ENCODE results near the gene PLN. TPM values are rescaled to one million over a fixed set of nuclear protein-coding genes. Genes with fewer than 3 reads are reported as not detected.

The PLN gene
- polyA plus RNA-seq, 4 donors, result 0.67 to 14.3 (median 6.2) TPM

DNA sequence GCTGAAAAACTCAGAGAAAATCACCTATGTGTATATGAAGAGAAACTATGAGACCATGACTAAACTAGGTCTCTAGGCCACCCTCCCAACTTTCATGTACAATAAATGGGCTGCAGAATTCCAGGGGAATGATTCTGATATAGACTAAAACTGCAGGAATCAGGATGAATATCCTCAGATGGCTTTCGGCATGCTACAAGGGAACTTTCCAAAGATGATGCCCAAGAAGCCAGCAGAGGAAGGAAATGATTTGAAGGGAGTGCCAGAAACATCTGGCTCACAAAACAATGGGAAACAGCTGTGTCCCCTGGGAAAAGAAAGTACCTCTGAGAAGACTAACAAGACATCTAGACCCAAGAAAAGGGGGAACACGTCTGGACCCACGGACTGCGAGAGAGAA lies 41.1 kb downstream of the PLN start:
- WGBS, 3 donors, result 63 to 93% (median 90%) methylated on average over 4 of the region's 4 CpGs
- FAIRE-seq, result no peak

GRCh38 chr6:118589649-118590365 lies 41.7 kb downstream of the PLN start:
- no peak overlapping the region for H3K27ac ChIP-seq (ENCODE audit: low read depth in 1 of 3, low read length in 2 of 3)
- no peak overlapping the region for H3K4me3 ChIP-seq (ENCODE audit: low read depth in 1 of 3, low read length in 3 of 3)
- H3K9me3 ChIP-seq (ENCODE audit: control insufficient read depth in 2 of 2, insufficient read depth in 1 of 2, low read depth in 1 of 2, low read length in 1 of 2), result no peaks in the 10 kb centered on the region
- H3K36me3 ChIP-seq (ENCODE audit: control insufficient read depth in 3 of 3, insufficient read depth in 2 of 3, low read depth in 1 of 3, low read length in 3 of 3), result no peaks in the 10 kb centered on the region
- FAIRE-seq (no peak), DNase-seq (no peak)
- no peaks in the 10 kb centered on the region for H3K27me3 ChIP-seq (ENCODE audit: control insufficient read depth in 3 of 3, insufficient read depth in 3 of 3, low read length in 3 of 3)
- peaks cover 0 to 5% (median 0%) of the 10 kb centered on the region in 3 donors for H3K4me1 ChIP-seq (ENCODE audit: control insufficient read depth in 3 of 3, insufficient read depth in 2 of 3, low read depth in 1 of 3, low read length in 2 of 3)
- 59 to 76% (median 70%) methylated on average over 6 of the region's 6 CpGs for WGBS, 3 donors

More for the DNA sequence above, 41.1 kb downstream of the PLN start:
- no peak overlapping the region for H3K27ac ChIP-seq (ENCODE audit: low read depth in 1 of 3, low read length in 2 of 3)
- no peaks in the 10 kb centered on the region for H3K27me3 ChIP-seq (ENCODE audit: control insufficient read depth in 3 of 3, insufficient read depth in 3 of 3, low read length in 3 of 3)
- H3K4me3 ChIP-seq (ENCODE audit: low read depth in 1 of 3, low read length in 3 of 3), result no peak overlapping the region
- DNase-seq, result no peak
- no peaks in the 10 kb centered on the region for H3K9me3 ChIP-seq (ENCODE audit: control insufficient read depth in 2 of 2, insufficient read depth in 1 of 2, low read depth in 1 of 2, low read length in 1 of 2)
- H3K36me3 ChIP-seq (ENCODE audit: control insufficient read depth in 3 of 3, insufficient read depth in 2 of 3, low read depth in 1 of 3, low read length in 3 of 3), result no peaks in the 10 kb centered on the region
- H3K4me1 ChIP-seq (ENCODE audit: control insufficient read depth in 3 of 3, insufficient read depth in 2 of 3, low read depth in 1 of 3, low read length in 2 of 3), result peaks cover 0 to 5% (median 0%) of the 10 kb centered on the region in 3 donors

DNA sequence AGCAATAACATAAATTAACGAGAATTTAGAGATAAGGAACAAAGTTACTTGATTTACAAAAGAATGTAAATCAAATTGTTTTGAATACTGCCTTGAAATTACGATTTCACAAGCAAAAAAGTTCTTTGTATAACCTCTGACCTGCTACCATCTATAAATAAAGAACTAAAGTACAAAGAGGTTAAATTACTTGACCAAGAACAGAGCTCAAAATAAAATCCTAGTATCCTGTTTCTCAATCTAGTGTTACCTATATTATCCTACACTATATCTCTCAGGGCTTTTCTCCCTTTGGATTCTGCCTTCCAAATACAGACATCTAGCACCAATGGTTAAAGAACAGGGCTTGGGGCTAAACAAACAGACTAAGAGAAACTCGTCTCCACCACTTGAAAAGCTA lies 43.8 kb downstream of the PLN start:
- no peaks in the 10 kb centered on the region for H3K9me3 ChIP-seq (ENCODE audit: control insufficient read depth in 2 of 2, insufficient read depth in 1 of 2, low read depth in 1 of 2, low read length in 1 of 2)
- WGBS, 3 donors, result 75 to 80% (median 80%) methylated on average over 3 of the region's 3 CpGs
- H3K4me1 ChIP-seq (ENCODE audit: control insufficient read depth in 3 of 3, insufficient read depth in 2 of 3, low read depth in 1 of 3, low read length in 2 of 3), result peaks cover 0 to 3% (median 0%) of the 10 kb centered on the region in 3 donors

GRCh38 chr6:118594877-118595276 lies 46.8 kb downstream of the PLN start:
- H3K9me3 ChIP-seq (ENCODE audit: control insufficient read depth in 2 of 2, insufficient read depth in 1 of 2, low read depth in 1 of 2, low read length in 1 of 2), result no peaks in the 10 kb centered on the region
- no peak for DNase-seq
- H3K36me3 ChIP-seq (ENCODE audit: control insufficient read depth in 3 of 3, insufficient read depth in 2 of 3, low read depth in 1 of 3, low read length in 3 of 3), result no peaks in the 10 kb centered on the region
- no peak overlapping the region for H3K27ac ChIP-seq (ENCODE audit: low read depth in 1 of 3, low read length in 2 of 3)
- H3K4me1 ChIP-seq (ENCODE audit: control insufficient read depth in 3 of 3, insufficient read depth in 2 of 3, low read depth in 1 of 3, low read length in 2 of 3), result no peaks in the 10 kb centered on the region
- H3K4me3 ChIP-seq (ENCODE audit: low read depth in 1 of 3, low read length in 3 of 3), result no peak overlapping the region
- no peaks in the 10 kb centered on the region for H3K27me3 ChIP-seq (ENCODE audit: control insufficient read depth in 3 of 3, insufficient read depth in 3 of 3, low read length in 3 of 3)
- no peak for FAIRE-seq
- 90 to 96% (median 93%) methylated on average over 1 of the region's 1 CpG for WGBS, 3 donors

More for the DNA sequence above, 43.8 kb downstream of the PLN start:
- DNase-seq (no peak), FAIRE-seq (no peak)
- Histone ChIP-seq H3K27ac (ENCODE audit: low read depth in 1 of 3, low read length in 2 of 3) (no peak overlapping the region), H3K27me3 (ENCODE audit: control insufficient read depth in 3 of 3, insufficient read depth in 3 of 3, low read length in 3 of 3) (no peaks in the 10 kb centered on the region), H3K4me3 (ENCODE audit: low read depth in 1 of 3, low read length in 3 of 3) (no peak overlapping the region), H3K36me3 (ENCODE audit: control insufficient read depth in 3 of 3, insufficient read depth in 2 of 3, low read depth in 1 of 3, low read length in 3 of 3) (no peaks in the 10 kb centered on the region)

DNA sequence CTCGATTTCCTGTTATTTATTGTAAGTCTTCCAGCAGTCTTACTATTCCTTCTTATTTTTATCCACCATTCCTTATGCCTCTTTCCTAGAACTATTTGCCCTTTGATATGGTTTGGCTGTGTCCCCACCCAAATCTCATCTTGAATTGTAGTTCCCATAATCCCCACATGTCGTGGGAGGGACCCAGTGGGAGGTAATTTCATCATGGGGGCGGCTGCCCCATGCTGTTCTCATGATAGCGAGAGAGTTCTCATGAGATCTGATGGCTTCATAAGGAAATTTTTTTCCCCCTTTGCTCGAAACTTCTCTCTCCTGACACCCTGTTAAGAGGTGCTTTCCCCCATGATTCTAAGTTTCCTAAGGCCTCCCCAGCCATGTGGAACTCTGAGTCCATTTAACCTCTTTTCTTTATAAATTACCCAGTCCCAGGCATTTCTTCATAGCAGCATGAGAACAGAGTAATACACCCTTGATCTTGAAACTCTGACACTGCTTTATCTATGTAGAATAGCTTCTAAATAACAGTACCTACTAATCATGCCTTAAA lies 48.8 kb downstream of the PLN start:
- no peaks in the 10 kb centered on the region for H3K9me3 ChIP-seq (ENCODE audit: control insufficient read depth in 2 of 2, insufficient read depth in 1 of 2, low read depth in 1 of 2, low read length in 1 of 2)
- no peak overlapping the region for H3K4me3 ChIP-seq (ENCODE audit: low read depth in 1 of 3, low read length in 3 of 3)
- H3K27ac ChIP-seq (ENCODE audit: low read depth in 1 of 3, low read length in 2 of 3), result no peak overlapping the region
- WGBS, 3 donors, result 85 to 91% (median 88%) methylated on average over 5 of the region's 5 CpGs
- no peaks in the 10 kb centered on the region for H3K36me3 ChIP-seq (ENCODE audit: control insufficient read depth in 3 of 3, insufficient read depth in 2 of 3, low read depth in 1 of 3, low read length in 3 of 3)
- no peaks in the 10 kb centered on the region for H3K4me1 ChIP-seq (ENCODE audit: control insufficient read depth in 3 of 3, insufficient read depth in 2 of 3, low read depth in 1 of 3, low read length in 2 of 3)
- FAIRE-seq (no peak), DNase-seq (no peak)
- H3K27me3 ChIP-seq (ENCODE audit: control insufficient read depth in 3 of 3, insufficient read depth in 3 of 3, low read length in 3 of 3), result no peaks in the 10 kb centered on the region

GRCh38 chr6:118597636-118598035 lies 49.5 kb downstream of the PLN start:
- no peak overlapping the region for H3K27ac ChIP-seq (ENCODE audit: low read depth in 1 of 3, low read length in 2 of 3)
- no peak for DNase-seq
- FAIRE-seq, result no peak
- WGBS, 3 donors, result 66 to 83% (median 74%) methylated on average over 3 of the region's 3 CpGs
- H3K27me3 ChIP-seq (ENCODE audit: control insufficient read depth in 3 of 3, insufficient read depth in 3 of 3, low read length in 3 of 3), result no peaks in the 10 kb centered on the region
- no peaks in the 10 kb centered on the region for H3K4me1 ChIP-seq (ENCODE audit: control insufficient read depth in 3 of 3, insufficient read depth in 2 of 3, low read depth in 1 of 3, low read length in 2 of 3)
- no peak overlapping the region for H3K4me3 ChIP-seq (ENCODE audit: low read depth in 1 of 3, low read length in 3 of 3)
- H3K9me3 ChIP-seq (ENCODE audit: control insufficient read depth in 2 of 2, insufficient read depth in 1 of 2, low read depth in 1 of 2, low read length in 1 of 2), result no peaks in the 10 kb centered on the region
- H3K36me3 ChIP-seq (ENCODE audit: control insufficient read depth in 3 of 3, insufficient read depth in 2 of 3, low read depth in 1 of 3, low read length in 3 of 3), result no peaks in the 10 kb centered on the region

DNA sequence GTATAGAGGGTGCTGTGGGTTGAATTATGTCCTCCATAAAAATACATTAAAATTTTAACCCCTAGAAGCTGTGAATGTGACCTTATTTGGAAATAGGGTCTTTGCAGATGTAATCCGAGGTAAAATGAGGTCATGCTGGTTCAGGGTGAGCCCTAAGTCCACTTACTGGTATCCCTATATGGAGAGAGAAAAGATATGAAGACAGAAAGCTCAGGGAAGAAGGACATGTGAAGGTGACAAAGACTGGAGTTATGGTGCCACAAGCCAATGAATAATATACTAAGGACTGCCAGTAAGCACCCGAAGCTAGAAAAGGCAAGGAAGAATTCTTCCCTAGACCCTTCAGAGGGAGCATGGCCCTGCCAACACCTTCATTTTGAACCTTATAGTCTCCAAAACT lies 50.2 kb downstream of the PLN start:
- FAIRE-seq (no peak), DNase-seq (no peak)
- no peaks in the 10 kb centered on the region for H3K27me3 ChIP-seq (ENCODE audit: control insufficient read depth in 3 of 3, insufficient read depth in 3 of 3, low read length in 3 of 3)
- no peaks in the 10 kb centered on the region for H3K36me3 ChIP-seq (ENCODE audit: control insufficient read depth in 3 of 3, insufficient read depth in 2 of 3, low read depth in 1 of 3, low read length in 3 of 3)
- 78 to 84% (median 83%) methylated on average over 2 of the region's 2 CpGs for WGBS, 3 donors
- H3K27ac ChIP-seq (ENCODE audit: low read depth in 1 of 3, low read length in 2 of 3), result no peak overlapping the region
- H3K9me3 ChIP-seq (ENCODE audit: control insufficient read depth in 2 of 2, insufficient read depth in 1 of 2, low read depth in 1 of 2, low read length in 1 of 2), result peaks cover 0 to 3% of the 10 kb centered on the region in 2 donors
- H3K4me1 ChIP-seq (ENCODE audit: control insufficient read depth in 3 of 3, insufficient read depth in 2 of 3, low read depth in 1 of 3, low read length in 2 of 3), result no peaks in the 10 kb centered on the region
- H3K4me3 ChIP-seq (ENCODE audit: low read depth in 1 of 3, low read length in 3 of 3), result no peak overlapping the region

DNA sequence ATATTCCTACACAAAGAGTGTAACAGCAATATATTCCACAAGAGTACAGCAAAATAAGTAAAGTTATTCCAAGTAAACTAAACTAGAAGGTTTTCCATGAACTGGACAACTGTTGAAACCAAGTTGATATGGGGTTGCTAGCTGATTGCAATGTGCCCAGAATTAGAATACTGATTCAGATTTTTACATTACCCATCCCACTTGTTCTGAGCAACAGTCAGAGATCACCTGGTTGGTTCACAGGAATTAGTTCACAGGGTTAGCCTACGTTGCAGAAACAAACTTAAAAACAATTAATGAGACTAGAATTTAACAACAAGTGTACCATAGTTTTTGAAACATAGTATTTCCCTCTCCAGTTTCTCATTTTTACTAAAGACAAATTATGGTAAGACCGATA lies 54.2 kb downstream of the PLN start:
- DNase-seq (no peak), FAIRE-seq (no peak)
- Histone ChIP-seq H3K9me3 (ENCODE audit: control insufficient read depth in 2 of 2, insufficient read depth in 1 of 2, low read depth in 1 of 2, low read length in 1 of 2) (peaks cover 0 to 3% of the 10 kb centered on the region in 2 donors), H3K4me3 (ENCODE audit: low read depth in 1 of 3, low read length in 3 of 3) (no peak overlapping the region), H3K27me3 (ENCODE audit: control insufficient read depth in 3 of 3, insufficient read depth in 3 of 3, low read length in 3 of 3) (no peaks in the 10 kb centered on the region), H3K4me1 (ENCODE audit: control insufficient read depth in 3 of 3, insufficient read depth in 2 of 3, low read depth in 1 of 3, low read length in 2 of 3) (no peaks in the 10 kb centered on the region), H3K36me3 (ENCODE audit: control insufficient read depth in 3 of 3, insufficient read depth in 2 of 3, low read depth in 1 of 3, low read length in 3 of 3) (no peaks in the 10 kb centered on the region), H3K27ac (ENCODE audit: low read depth in 1 of 3, low read length in 2 of 3) (no peak overlapping the region)
- 90 to 91% (median 90%) methylated on average over 2 of the region's 2 CpGs for WGBS, 3 donors

DNA sequence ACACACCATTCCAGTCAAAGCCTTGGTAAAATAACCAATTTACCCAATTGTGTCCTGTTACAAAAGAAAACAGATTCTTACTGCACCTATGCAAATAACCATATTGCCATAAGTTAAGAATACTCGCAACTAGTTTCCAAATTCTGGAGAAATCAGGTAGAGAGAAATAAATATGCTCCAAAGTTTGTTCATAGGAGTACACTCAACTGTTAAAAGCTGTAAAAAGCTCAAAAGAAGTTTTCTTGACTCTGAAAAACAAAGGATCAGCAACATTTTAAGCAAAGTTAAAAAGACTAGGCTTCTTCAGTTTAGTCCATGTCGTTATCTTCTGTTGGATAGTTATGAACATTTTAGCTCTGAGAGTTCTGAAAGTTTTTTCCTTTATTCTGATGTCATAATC lies 55.3 kb downstream of the PLN start:
- H3K27ac ChIP-seq (ENCODE audit: low read depth in 1 of 3, low read length in 2 of 3), result no peak overlapping the region
- H3K27me3 ChIP-seq (ENCODE audit: control insufficient read depth in 3 of 3, insufficient read depth in 3 of 3, low read length in 3 of 3), result no peaks in the 10 kb centered on the region
- 95 to 97% (median 96%) methylated on average over 2 of the region's 2 CpGs for WGBS, 3 donors
- H3K4me1 ChIP-seq (ENCODE audit: control insufficient read depth in 3 of 3, insufficient read depth in 2 of 3, low read depth in 1 of 3, low read length in 2 of 3), result no peaks in the 10 kb centered on the region
- H3K9me3 ChIP-seq (ENCODE audit: control insufficient read depth in 2 of 2, insufficient read depth in 1 of 2, low read depth in 1 of 2, low read length in 1 of 2), result peaks cover 0 to 3% of the 10 kb centered on the region in 2 donors
- FAIRE-seq (no peak), DNase-seq (no peak)
- H3K36me3 ChIP-seq (ENCODE audit: control insufficient read depth in 3 of 3, insufficient read depth in 2 of 3, low read depth in 1 of 3, low read length in 3 of 3), result no peaks in the 10 kb centered on the region
- no peak overlapping the region for H3K4me3 ChIP-seq (ENCODE audit: low read depth in 1 of 3, low read length in 3 of 3)
